ENCODE results near the gene NSMCE4A.
A peak's percentile ranks its signal among the peaks of the same experiment; 100 is the strongest.
"Not testable (repeated sequence)": the region's sequence is repeated elsewhere in the genome, so short reads cannot be mapped to it uniquely, and the experiment has no call there.

The NSMCE4A gene

DNA sequence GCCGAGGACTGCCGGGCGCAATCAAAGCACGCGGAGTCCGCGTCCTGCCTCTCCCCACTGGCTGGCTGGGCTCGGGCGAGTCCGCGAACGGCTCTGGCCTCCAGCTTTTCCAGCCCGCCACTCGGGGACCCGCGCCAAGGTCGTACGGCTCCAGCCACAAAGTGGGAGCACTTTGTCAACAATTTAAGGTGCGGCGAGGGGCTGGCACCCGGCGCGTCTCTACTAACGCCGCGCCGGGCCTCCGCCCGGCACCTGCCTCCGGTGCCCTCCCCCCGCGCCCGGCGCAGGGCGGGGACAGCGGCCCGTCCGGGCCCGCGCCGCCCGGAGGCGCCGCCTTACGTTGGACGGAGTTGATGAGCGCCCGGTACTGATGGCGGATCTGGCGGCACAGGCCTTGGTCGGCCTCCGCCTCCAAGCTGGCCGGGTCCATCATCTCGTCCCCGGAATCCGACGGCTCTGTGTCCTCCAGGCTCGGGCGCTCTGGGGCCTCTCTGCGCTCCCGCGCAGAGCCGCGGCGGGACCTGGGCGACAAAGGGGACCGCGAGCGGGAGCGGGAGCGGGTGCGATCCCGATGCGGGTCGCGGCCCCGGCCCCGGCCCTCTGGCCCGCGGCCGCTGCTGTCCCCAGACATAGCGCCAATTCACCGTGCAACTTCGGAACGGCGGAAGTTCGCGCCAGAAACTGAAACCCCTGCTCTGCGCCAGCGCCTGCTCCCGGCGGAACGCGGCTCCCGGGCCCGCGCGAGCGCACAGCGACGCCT is at the start of gene NSMCE4A:
Gene NSMCE4A (minus strand): TSS at position 683 of the 760 bp plus-strand sequence. CDS start 52 bp downstream, at position 631.
- peak; percentile 63 to 74 for DNase-seq (ENCODE audit: low read depth in 2 of 2)

DNA sequence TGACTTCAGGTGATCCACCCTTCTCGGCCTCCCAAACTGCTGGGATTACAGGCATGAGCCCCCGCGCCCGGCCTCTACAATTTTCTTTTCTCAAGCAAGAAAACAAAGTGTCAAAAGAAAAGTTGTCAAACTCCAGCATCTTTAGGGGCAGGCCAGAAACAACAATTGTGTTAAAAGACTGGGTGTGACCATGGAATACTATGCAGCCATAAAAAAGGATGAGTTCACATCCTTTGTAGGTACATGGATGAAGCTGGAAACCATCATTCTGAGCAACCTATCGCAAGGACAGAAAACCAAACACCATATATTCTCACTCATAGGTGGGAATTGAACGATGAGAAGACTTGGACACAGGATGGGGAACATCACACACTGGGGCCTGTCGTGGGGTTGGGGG is 48.2 kb upstream of the NSMCE4A start:
- DNase-seq (ENCODE audit: low read depth in 2 of 2): not testable (repeated sequence)

DNA sequence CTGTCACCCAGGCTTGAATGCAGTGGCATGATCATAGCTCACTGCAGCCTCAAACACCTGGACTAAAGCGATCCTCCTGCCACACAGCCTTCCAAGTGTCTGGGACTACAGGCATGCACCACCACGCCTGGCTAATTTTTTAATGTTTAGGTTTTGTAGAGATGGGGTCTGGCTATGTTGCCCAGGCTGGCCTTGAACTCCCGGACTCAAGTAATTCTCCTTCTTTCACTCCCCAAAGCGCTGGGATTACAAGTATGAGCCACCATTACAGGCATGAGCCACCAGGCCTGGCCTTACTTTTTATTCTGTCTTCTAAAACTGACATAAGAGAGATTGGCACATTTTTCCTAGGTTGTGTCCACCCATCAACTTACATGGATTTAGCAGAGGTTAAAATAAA is 47.3 kb upstream of the NSMCE4A start:
- DNase-seq (ENCODE audit: low read depth in 2 of 2): no peak

DNA sequence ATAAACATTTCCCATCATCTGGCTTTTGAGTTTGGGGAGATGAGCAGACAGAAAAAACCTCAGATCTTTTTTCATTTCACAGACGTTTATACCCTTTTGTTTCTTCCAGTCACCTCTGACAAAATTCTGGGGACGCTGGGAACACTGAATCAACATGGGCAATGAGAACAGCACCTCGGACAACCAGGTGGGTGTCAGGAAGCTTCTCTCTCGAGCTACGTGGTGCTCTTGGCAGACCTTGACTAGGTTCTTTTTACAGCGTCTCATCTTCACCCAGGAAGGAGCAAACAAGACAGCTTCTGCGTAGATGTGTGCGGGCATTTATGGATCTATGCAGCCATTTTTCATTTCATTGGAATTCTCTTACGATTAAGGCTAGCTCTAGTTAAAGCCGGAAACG is 46.8 kb upstream of the NSMCE4A start:
- no peak for DNase-seq (ENCODE audit: low read depth in 2 of 2)

GRCh38 chr10:122021379-122021778 is 46.4 kb upstream of the NSMCE4A start:
- no peak for DNase-seq (ENCODE audit: low read depth in 2 of 2)

DNA sequence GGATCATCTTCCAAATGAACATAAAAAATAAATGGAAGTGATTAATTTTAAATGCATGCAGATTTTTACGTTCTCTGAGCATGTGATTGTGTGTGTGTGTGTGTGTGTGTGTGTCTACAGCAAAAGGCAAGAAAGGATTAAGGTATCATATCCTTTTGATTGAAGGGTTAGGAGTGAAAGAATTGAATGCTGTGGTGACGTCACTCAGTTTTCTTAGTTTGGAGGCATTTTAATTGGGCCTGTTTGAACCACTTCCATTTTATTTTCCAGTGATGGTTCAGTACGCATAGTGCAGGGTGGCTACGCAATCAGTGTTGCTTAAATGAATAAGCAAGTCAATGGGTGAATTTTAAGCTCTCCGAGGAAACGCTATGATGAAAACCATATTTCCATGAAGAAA is 45.2 kb upstream of the NSMCE4A start:
- DNase-seq (ENCODE audit: low read depth in 2 of 2): no peak

DNA sequence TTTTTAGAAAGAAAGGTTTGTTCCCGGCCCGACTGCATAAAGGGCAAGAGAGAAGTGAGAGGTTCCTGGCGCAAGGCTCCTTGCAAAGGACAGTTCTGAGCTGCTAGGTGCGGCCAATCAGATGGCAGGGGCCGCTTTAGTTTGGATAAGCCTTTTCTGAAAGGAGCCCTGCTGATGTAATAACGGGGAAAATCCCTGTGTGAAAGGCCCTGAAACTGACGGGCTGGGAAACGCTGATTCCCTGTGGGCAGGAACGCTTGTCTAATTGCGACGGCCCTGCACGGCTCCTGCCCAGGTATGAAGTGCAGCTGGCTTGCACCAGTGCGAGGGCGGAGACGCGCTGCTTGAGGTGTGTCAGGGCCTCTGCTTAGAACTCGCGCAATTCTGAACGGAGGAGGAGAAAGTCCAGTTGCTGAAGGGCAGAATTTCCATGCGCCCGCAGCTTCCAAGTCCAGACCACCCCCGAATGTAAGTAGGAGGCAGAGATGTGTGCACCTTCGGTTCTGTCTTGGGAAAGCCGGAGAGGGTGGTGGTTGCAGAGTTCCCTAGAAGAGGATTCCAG is 44.5 kb upstream of the NSMCE4A start:
- DNase-seq (ENCODE audit: low read depth in 2 of 2): no peak

- DNase-seq (ENCODE audit: low read depth in 2 of 2): no peak
These were observed 44.0 kb upstream of the NSMCE4A start for GRCh38 chr10:122018951-122019413.

DNA sequence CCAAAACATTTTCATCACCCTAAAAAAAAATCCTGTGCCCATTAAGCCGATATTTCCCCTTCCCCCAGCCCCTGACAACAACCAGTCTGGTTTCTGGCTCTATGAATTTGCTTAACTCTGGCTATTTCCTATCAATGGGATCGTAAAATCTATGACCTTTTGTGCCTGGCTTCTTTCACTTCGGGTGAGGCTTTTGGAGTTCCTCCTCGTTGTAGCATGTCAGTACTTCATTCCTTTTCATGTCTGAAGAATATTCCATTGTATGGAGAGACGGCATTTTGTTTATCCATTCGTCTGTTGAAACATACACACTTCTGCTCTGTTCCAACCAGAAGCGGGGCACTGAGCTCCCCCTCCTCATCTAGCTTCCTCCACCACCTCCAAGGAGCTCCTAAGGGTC is 43.5 kb upstream of the NSMCE4A start:
- no peak for DNase-seq (ENCODE audit: low read depth in 2 of 2)

- DNase-seq (ENCODE audit: low read depth in 2 of 2): not testable (repeated sequence)
These were observed 42.9 kb upstream of the NSMCE4A start for GRCh38 chr10:122017926-122018325.

GRCh38 chr10:122014652-122015248 is 39.7 kb upstream of the NSMCE4A start:
- no peak for DNase-seq (ENCODE audit: low read depth in 2 of 2)

DNA sequence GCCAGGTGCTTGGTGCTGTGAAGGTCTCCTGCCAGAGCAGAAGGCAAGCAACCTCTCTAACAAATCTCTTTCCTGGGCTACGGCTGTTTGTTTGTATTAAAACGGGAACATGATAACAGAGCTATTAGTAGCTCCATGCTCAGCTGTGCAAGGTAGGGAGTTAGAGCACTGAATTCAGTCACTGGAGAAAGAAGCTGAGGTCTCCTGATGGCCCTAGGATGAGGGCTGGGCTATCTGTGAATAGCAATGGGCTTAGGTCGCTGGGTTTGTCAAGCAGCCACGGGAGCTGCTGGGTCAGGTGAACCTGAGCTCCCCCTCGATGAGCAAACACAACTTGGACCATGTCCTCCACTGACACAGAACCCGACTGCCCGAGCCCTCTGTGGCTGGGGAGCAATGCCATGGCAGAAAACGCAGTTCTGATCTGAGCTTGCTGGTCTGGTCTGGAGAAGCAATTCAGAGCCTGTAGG is 38.3 kb upstream of the NSMCE4A start:
- DNase-seq (ENCODE audit: low read depth in 2 of 2): no peak

GRCh38 chr10:122012731-122013130 is 37.7 kb upstream of the NSMCE4A start:
- no peak for DNase-seq (ENCODE audit: low read depth in 2 of 2)

- no peak for DNase-seq (ENCODE audit: low read depth in 2 of 2)
These were observed 35.5 kb upstream of the NSMCE4A start for GRCh38 chr10:122010405-122011050.

GRCh38 chr10:122007415-122007814 is 32.4 kb upstream of the NSMCE4A start:
- DNase-seq (ENCODE audit: low read depth in 2 of 2): no peak

GRCh38 chr10:122001698-122002097 is 26.7 kb upstream of the NSMCE4A start:
- DNase-seq (ENCODE audit: low read depth in 2 of 2): no peak

- DNase-seq (ENCODE audit: low read depth in 2 of 2): no peak
These were observed 24.3 kb upstream of the NSMCE4A start for GRCh38 chr10:121999301-121999700.

DNA sequence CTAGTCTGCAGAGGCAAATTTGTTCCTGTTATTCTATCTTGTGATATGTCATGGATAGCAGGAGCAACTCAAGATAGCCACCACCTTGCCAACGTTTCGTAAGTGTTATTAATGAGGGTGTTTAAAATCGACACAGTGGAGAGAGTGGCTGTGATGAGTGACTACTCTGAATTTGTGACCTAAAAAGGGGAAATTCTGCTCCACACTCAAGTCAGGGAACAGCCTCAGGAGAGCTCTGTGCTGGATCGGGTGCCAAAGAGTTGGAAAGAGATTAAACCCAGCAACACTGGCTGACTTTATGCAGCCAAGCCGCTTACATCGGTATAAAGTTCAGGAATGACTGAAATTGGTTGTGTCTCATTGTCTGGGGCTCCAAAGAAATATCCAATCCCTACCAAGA is 23.4 kb upstream of the NSMCE4A start:
- no peak for DNase-seq (ENCODE audit: low read depth in 2 of 2)

GRCh38 chr10:121994429-121994941 is 19.5 kb upstream of the NSMCE4A start:
- DNase-seq (ENCODE audit: low read depth in 2 of 2): no peak

DNA sequence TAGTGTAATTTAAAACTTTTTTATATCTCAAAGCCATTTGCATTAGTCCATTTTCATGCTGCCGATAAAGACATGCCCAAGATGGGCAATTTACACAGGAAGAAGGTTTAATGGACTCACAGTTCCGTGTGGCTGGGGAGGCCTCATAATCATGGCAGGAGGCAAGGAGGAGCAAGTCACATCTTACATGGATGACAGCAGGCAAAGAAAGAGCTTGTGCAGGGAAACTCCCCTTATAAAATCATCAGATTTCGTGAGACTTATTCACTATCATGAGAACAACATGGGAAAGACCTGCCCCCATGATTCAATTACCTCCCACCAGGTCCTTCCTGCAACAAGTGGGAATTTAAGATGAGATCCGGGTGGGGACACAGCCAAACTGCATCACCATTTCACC is 16.7 kb upstream of the NSMCE4A start:
- DNase-seq (ENCODE audit: low read depth in 2 of 2): not testable (repeated sequence)

- no peak for DNase-seq (ENCODE audit: low read depth in 2 of 2)
These were observed 15.1 kb upstream of the NSMCE4A start for GRCh38 chr10:121990015-121990677.
